ENCODE results near the gene PTCH2. TPM values are rescaled to one million over a fixed set of nuclear protein-coding genes. Genes with fewer than 3 reads are reported as not detected.

The PTCH2 gene
- total and polyA plus RNA-seq, 2 of the 13 experiments (the other 11 are each of a cell fraction or from before 2014, with no cell fraction given), result 0.60 to 1.5 TPM

- TF ChIP-seq CHCHD3 (CRISPR knock-in tag; IDR thresholded peaks at IDR 0.05), result no peak
- TF ChIP-seq FOSL2 (CRISPR knock-in tag; IDR thresholded peaks at IDR 0.05), result no peak
- TF ChIP-seq HMG20B (CRISPR knock-in tag; conservative IDR thresholded peaks at IDR 0.05), result no peak
- no peak for TF ChIP-seq CCAR2 (optimal IDR thresholded peaks at IDR 0.05; ENCODE audit: low read depth, low read length)
- no peak for TF ChIP-seq PCBP1 (IDR thresholded peaks at IDR 0.05; ENCODE audit: borderline replicate concordance, low read depth, low read length)
- no peak for TF ChIP-seq MTF1 (CRISPR knock-in tag; IDR thresholded peaks at IDR 0.05)
- TF ChIP-seq GTF2F1 (IDR thresholded peaks at IDR 0.05; ENCODE audit: low read length), result no peak
- no peak for TF ChIP-seq STAG1 (CRISPR knock-in tag; IDR thresholded peaks at IDR 0.05)
- no peak for TF ChIP-seq ARNT2 (CRISPR knock-in tag; IDR thresholded peaks at IDR 0.05; ENCODE audit: low read depth)
Observed at GRCh38 chr1:44788120-44788860, 54.8 kb downstream of the PTCH2 start, which contains the start of gene BEST4 (continued).

- Histone ChIP-seq H3K27ac (ENCODE audit: extremely low read length, insufficient read depth, low read length) (no peak overlapping the region), H2AFZ (ENCODE audit: low read length) (no peak overlapping the region), H3K36me3 (replicated peaks in 1 of 2; ENCODE audit: control insufficient read depth in 1 of 2, insufficient read depth in 2 of 2, low read length in 2 of 2) (no peaks in the 10 kb centered on the region), H3K9ac (ENCODE audit: insufficient read depth, low read depth, low read length) (no peak overlapping the region), H3K27me3 (ENCODE audit: control insufficient read depth in 1 of 2, insufficient read depth in 2 of 2, low read length in 2 of 2) (peaks cover 3 to 17% of the 10 kb centered on the region in 2 experiments; a peak in 2 of 5 replicates), H3K79me2 (ENCODE audit: insufficient read depth, low read length) (no peaks in the 10 kb centered on the region), H3K4me1 (ENCODE audit: insufficient read depth, low read length) (peaks cover 67% of the 10 kb centered on the region), H4K20me1 (ENCODE audit: insufficient read depth, low read length) (no peaks in the 10 kb centered on the region), H3K4me2 (ENCODE audit: low read depth, low read length) (peak overlapping the region; percentile 76; the same call in 1 of the 2 replicates), H3K9me3 (ENCODE audit: low read length) (no peaks in the 10 kb centered on the region), H3K4me3 (replicated peaks in 1 of 3; ENCODE audit: insufficient read depth in 1 of 3, low read depth in 2 of 3, low read length in 3 of 3) (peak overlapping the region in 1 of 3 experiments; percentile 79; a peak in 1 of 6 replicates)
- ChIA-PET POLR2A (interaction anchor here (0.9 to 5.7 kb wide), 9 partner anchors 9 to 553 kb away, joined by 3 to 32 read pairs (median 5); partner anchors contain the start of genes BTBD19, DYNLT4, MUTYH and PLK3), CTCF (ENCODE audit: low intra/inter-chr PET ratio, low total read pairs) (no interaction called here)
- TF ChIP-seq ZNF329 (CRISPR knock-in tag; IDR thresholded peaks at IDR 0.05; ENCODE audit: low read depth), result no peak
- TF ChIP-seq YY1 (IDR thresholded peaks at IDR 0.05; ENCODE audit: insufficient read depth, insufficient replicate concordance, low read depth, low read length), result peak; percentile 7
- peak; percentile 2; the same call in 1 of the 2 replicates for TF ChIP-seq NR2F6 (IDR thresholded peaks at IDR 0.05)
- TF ChIP-seq NR2F6 (CRISPR knock-in tag; IDR thresholded peaks at IDR 0.05), result no peak
- TF ChIP-seq HNF1B (CRISPR knock-in tag; IDR thresholded peaks at IDR 0.05), result no peak
- no peak for FAIRE-seq
- intact Hi-C loops (cut with micrococcal nuclease; ENCODE audit: unreplicated experiment), result no loop called here
- no TSS peak for BruUV-seq (replicated peaks)
- WGBS (ENCODE audit: low lambda C conversion rate), result no CpG with 5 or more reads among the region's 10 CpGs
- no peak for ATAC-seq
- DNase-seq (ENCODE audit: low spot score), result no peak
- in situ Hi-C loops (cut with HindIII; ENCODE audit: extremely low pct_ligation_motif_present, low pct_unique_long_range_greater_than_20kb), result no loop called here
Observed at GRCh38 chr1:44787506-44787905, 55.5 kb downstream of the PTCH2 start.

Measured in HepG2 (cell line).